GM13977 (cell line): ENCODE results near the gene GSTM3.

Experiments
- DNase-seq: peaks from one replicate; pipeline ENCODE4 v3.0.0; 2012; ENCODE audit warnings: low spot score
- CTCF ChIP-seq: IDR thresholded peaks from 2 replicates; pipeline ENCODE4 v1.5.1; 2012; ENCODE audit warnings: mild to moderate bottlenecking, control low read depth; ENCODE audit not compliant: insufficient read depth; ENCODE audit errors: extremely low read depth, missing control alignments
- in situ Hi-C: fragments of 300-500 bp; cut with MboI; formaldehyde crosslinking; loops from one replicate; pipeline ENCODE4 v1.12.0; 2022; ENCODE audit warnings: low sequenced_read_pairs, low pct_unique_long_range_greater_than_20kb, mixed read lengths, inconsistent platforms; ENCODE audit not compliant: unreplicated experiment

GSTM3 gene

GRCh38 chr1:109787211-109787844, 46.5 kb upstream of the GSTM3 start:
- in situ Hi-C loops = no loop called here
- DNase-seq = no peak
- TF ChIP-seq CTCF = no peak

GRCh38 chr1:109786531-109787021, 45.7 kb upstream of the GSTM3 start:
- no peak for TF ChIP-seq CTCF
- no peak for DNase-seq
- in situ Hi-C loops = no loop called here

- TF ChIP-seq CTCF = no peak
- in situ Hi-C loops = no loop called here
- DNase-seq = no peak
These were observed 45.3 kb upstream of the GSTM3 start for GRCh38 chr1:109786112-109786480.

- in situ Hi-C loops = no loop called here
- no peak for TF ChIP-seq CTCF
- no peak for DNase-seq
These were observed 44.7 kb upstream of the GSTM3 start for GRCh38 chr1:109785446-109786111.

- TF ChIP-seq CTCF = no peak
- no peak for DNase-seq
- in situ Hi-C loops = no loop called here
These were observed 43.9 kb upstream of the GSTM3 start for GRCh38 chr1:109784551-109785252.

- no peak for DNase-seq
- in situ Hi-C loops = no loop called here
- no peak for TF ChIP-seq CTCF
These were observed 42.6 kb upstream of the GSTM3 start for GRCh38 chr1:109783436-109783835.
